Skin epidermis (tissue), 12 donors: ENCODE results near the gene DDX24.
A peak's percentile ranks its signal among the peaks of the same experiment; 100 is the strongest.
"Not testable (repeated sequence)": the region's sequence is repeated elsewhere in the genome, so short reads cannot be mapped to it uniquely, and the experiment has no call there.

ENCODE experiments used
- H3K27ac ChIP-seq, 21 experiments: fragments of 200-600 bp; sonication (generic) in 11 of 21; one replicate each; pipeline ENCODE4 v1.5.0; 2020; ENCODE audit warnings: mild to moderate bottlenecking in 3 of 21, inconsistent platforms in 2 of 21, moderate library complexity in 2 of 21
- H3K4me3 ChIP-seq, 7 experiments: fragments of 200-600 bp; sonication (generic) in 2 of 7; one replicate each; pipeline ENCODE4 v1.5.0; 2020; ENCODE audit warnings: inconsistent platforms in 2 of 7, mild to moderate bottlenecking in 2 of 7, moderate library complexity in 1 of 7

The DDX24 gene

GRCh38 chr14:94089479-94089878 lies 8.5 kb upstream of the DDX24 start:
- no peak overlapping the region for H3K27ac ChIP-seq

DNA sequence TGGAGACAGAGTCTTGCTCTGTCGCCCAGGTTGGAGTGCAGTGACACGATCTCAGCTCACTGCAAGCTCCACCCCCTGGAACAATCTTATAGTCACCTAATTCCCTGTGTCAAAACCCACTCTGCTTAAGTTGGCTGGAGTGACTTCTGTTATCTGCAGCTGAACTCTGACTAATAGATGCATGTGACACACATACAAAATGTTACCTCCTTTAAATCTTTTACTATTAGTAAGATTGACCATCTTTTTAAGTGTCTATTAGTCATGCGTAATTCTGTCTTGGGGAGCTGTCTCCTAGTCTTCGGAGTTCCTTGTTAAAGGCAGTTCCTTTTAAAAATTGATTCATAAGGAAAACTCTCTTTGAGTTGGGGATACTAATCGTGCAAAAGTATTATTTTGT lies 7.5 kb upstream of the DDX24 start:
- H3K4me3 ChIP-seq: no peak overlapping the region
- H3K27ac ChIP-seq: no peak overlapping the region

More at GRCh38 chr14:94089479-94089878, 8.5 kb upstream of the DDX24 start:
- H3K4me3 ChIP-seq: no peak overlapping the region

- Histone ChIP-seq H3K4me3 (no peak overlapping the region), H3K27ac (no peak overlapping the region)
Measured at GRCh38 chr14:94087891-94088290, 6.9 kb upstream of the DDX24 start.

- Histone ChIP-seq H3K27ac (peak overlapping the region in 20 of 21 experiments; percentile 50 to 98 (median 94)), H3K4me3 (peak overlapping the region; percentile 72 to 99 (median 89))
Measured at GRCh38 chr14:94081386-94081820, 401 bp upstream of the DDX24 start.

DNA sequence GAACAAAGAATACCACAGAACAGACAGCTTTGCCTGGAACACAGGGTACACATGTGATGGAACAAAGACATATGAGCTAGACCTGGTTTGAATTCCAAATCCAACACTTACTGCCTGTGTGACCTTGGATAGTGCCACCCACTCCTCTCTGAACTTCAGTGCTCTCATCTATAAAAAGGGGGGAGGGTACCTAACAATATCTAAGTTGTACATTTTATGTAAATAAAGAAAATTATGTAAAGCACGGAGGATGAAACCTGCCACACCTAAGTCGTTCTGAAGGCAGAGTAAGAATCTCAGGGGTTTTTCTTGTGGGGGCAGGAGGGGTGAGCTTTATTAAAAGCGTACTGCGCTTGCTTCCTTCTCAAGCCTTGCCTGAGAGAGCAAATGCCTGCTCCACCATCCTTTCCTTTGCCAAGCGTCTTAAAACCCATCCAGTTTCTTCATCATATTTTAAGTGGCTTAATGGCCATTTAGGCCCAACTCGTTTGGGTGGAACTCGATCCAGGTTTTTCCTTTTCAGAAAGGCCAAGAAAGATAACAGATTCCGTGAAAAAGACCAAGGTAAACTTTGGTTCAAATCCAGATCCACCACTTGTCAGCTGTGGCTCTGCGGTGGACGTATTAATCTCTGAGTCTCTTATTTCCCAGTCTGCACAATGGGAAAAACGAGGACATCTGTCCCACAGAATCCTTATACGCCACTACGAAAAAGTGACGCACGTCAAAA lies 946 bp downstream of the DDX24 start:
- peak overlapping the region; percentile 79 to 98 (median 93) for H3K27ac ChIP-seq
- peak overlapping the region; percentile 72 to 99 (median 89) for H3K4me3 ChIP-seq

- Histone ChIP-seq H3K4me3 (peak overlapping the region in 1 of 7 experiments; percentile 83), H3K27ac (no peak overlapping the region)
Measured at GRCh38 chr14:94077823-94078222, 3.2 kb downstream of the DDX24 start.

DNA sequence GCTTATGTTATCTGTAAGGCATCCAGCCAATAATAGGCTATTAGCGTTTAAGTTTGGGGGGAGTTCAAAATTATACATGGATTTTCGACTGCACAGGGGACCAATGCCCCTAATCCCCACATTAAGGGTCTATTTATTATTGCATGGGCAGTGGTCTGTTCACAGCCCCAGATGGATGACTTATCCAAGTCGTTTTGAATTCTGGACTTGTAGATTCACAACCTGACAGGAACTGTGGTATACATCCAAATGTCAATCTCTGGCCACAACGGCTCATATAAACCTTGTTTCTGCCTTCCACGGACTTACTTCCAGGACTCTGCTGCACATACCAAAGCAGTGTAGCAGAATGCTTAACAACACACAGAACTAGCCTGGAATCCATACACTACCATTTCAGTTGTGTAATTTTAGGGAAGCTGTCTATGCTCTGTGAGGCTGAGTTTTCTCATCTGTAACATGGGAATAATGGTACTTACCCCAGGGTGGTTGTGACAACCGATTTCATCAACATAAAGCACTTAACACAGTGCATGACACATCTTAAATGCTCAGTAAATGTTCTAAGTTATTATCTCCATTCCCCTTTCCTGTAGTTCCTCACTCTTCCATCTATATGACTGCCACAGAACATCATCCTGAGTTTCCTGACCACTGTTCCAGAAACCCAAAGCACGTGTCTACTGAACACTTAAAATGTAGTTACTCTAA lies 3.7 kb downstream of the DDX24 start:
- peak overlapping the region in 1 of 7 experiments; percentile 83 for H3K4me3 ChIP-seq
- no peak overlapping the region for H3K27ac ChIP-seq

DNA sequence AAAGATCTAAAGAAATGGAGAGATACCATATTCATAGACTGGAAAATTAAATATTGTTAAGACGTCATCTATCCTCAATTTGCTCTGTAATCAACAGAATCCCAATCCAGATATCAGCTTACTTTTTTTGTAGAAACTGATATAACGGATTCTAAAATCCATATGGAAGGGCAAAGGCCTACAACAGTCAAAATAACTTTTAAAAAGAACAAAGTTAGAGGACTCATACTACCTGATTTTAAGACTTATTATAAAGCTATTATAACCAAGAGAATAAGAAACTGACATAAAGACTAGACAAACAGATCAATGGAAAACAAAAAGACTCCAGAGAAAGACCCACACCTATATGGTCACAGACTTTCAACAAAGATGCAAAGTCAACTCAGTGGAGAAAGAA lies 6.0 kb downstream of the DDX24 start:
- no peak overlapping the region for H3K27ac ChIP-seq
- H3K4me3 ChIP-seq: no peak overlapping the region

GRCh38 chr14:94074534-94074933 lies 6.5 kb downstream of the DDX24 start:
- Histone ChIP-seq H3K4me3 (no peak overlapping the region), H3K27ac (no peak overlapping the region)

GRCh38 chr14:94072076-94072475 lies 8.9 kb downstream of the DDX24 start:
- H3K4me3 ChIP-seq, H3K27ac ChIP-seq: not testable (repeated sequence)

- no peak overlapping the region for H3K4me3 ChIP-seq
- peak overlapping the region in 8 of 21 experiments; percentile 9 to 71 (median 45) for H3K27ac ChIP-seq
Measured at GRCh38 chr14:94066089-94066676, 14.8 kb downstream of the DDX24 start.

DNA sequence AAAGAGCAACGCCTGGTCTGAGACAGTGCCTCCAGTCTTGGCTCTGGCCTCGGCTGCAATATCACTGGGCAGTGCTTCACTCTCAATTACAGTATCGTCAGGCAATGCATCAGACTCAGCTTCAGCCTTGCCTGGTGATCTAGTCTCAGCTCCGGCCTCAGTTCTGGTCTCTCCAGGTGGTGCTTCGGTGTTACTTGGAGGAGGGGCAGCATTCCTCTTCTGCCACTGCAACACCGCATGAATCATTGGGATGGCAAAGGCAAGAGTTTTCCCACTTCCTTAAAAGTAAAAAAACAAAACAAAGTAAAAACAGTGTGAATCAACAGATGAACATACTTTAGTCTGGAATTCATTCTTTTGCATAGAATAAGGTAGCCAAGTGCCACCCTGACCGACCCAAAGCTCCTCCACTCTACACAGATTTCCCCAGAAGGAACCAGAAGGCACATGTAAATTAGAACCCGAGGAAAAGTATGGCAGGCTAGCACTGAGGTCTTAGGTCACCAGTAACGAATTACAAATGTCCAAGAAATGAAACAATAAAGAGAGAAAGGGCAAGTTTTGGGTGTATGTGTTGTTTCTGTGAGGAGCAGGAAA lies 18.6 kb downstream of the DDX24 start:
- Histone ChIP-seq H3K4me3 (no peak overlapping the region), H3K27ac (no peak overlapping the region)

DNA sequence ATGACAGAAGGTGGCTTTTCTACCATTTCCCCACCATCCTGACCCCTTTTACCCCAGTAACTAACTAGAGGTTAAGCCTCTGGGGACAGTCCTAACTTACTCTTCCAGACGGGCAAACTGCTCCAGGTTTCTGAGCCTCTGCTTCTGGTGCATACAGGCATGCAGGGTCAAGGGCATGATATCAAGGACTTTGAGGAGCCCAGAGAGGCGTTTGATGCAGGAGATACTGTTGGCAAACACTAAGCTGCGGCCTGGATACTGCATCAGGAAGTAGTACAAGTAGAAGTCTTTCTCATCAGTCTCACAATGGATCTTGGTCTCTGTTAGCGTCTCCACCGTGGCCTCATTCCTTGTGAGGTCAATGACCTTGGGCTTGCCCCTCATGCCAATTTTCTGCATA lies 21.0 kb downstream of the DDX24 start:
- H3K27ac ChIP-seq: no peak overlapping the region
- no peak overlapping the region for H3K4me3 ChIP-seq

GRCh38 chr14:94058674-94059138 lies 22.3 kb downstream of the DDX24 start:
- no peak overlapping the region for H3K4me3 ChIP-seq
- no peak overlapping the region for H3K27ac ChIP-seq

DNA sequence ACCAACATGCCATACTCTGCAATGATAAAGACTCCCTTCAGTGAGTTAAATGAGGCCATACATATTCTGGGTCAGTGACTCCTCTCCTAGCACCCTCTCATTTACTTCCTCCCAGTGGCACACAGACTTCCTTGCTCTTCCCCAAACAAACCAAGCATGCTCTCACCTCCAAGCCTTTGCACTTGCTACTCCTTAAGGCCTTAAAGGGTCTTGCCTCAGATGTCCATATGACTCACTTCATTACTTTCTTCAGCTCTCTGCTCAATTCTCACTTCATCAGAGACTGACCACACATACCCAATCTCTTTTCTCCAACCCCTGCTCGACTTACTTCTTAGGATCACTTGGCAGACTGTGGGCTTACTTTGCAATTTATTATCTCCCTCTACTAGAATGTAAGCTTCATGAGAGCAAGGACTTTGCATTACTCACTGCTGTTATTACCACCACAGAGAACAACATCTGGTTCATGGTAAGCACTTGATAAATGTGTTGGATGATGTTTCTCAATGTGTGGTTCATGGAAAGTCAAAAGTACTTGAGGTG lies 22.8 kb downstream of the DDX24 start:
- Histone ChIP-seq H3K27ac (peak overlapping the region in 1 of 21 experiments; percentile 30), H3K4me3 (no peak overlapping the region)

GRCh38 chr14:94056579-94057308 lies 24.3 kb downstream of the DDX24 start:
- Histone ChIP-seq H3K27ac (peak overlapping the region in 2 of 21 experiments; percentile 14 to 30), H3K4me3 (no peak overlapping the region)

GRCh38 chr14:94054936-94055335 lies 26.1 kb downstream of the DDX24 start:
- Histone ChIP-seq H3K27ac (no peak overlapping the region), H3K4me3 (no peak overlapping the region)

GRCh38 chr14:94054401-94054800 lies 26.6 kb downstream of the DDX24 start:
- Histone ChIP-seq H3K27ac (no peak overlapping the region), H3K4me3 (no peak overlapping the region)

- no peak overlapping the region for H3K4me3 ChIP-seq
- H3K27ac ChIP-seq: no peak overlapping the region
Measured at GRCh38 chr14:94052662-94053061, 28.3 kb downstream of the DDX24 start.
